OCI-LY1 (cell line): ENCODE measurements around the gene CR1.

ENCODE experiments used
- H2AFZ ChIP-seq: fragments of 200-600 bp; sonication (generic), shearing (Covaris generic); 2 replicates; pipeline ENCODE4 v1.6.0; 2014; ENCODE audit warnings: antibody characterized with exemption, mild to moderate bottlenecking, low read length
- H3F3A ChIP-seq: fragments of 200-600 bp; sonication (generic), shearing (Covaris generic); 2 replicates; pipeline ENCODE4 v1.6.0; 2014; ENCODE audit warnings: mild to moderate bottlenecking, antibody characterized with exemption, low read length, moderate library complexity; ENCODE audit not compliant: insufficient read depth
- H3K27ac ChIP-seq: fragments of 200-600 bp; sonication (generic); 2 replicates; pipeline ENCODE4 v1.5.1; 2014; ENCODE audit warnings: low read length, mixed run types, mild to moderate bottlenecking, low read depth; ENCODE audit not compliant: poor library complexity, severe bottlenecking
- H3K27me3 ChIP-seq: fragments of 200-600 bp; sonication (generic); 2 replicates; pipeline ENCODE4 v1.6.0; 2014; ENCODE audit warnings: antibody characterized with exemption, mild to moderate bottlenecking, low read length, moderate library complexity; ENCODE audit not compliant: insufficient read depth
- H3K36me3 ChIP-seq: fragments of 200-600 bp; sonication (generic); 2 replicates; pipeline ENCODE4 v1.6.1; 2014; ENCODE audit warnings: mild to moderate bottlenecking, antibody characterized with exemption, low read length, moderate library complexity, mixed read lengths; ENCODE audit not compliant: insufficient read depth
- H3K4me1 ChIP-seq: fragments of 200-600 bp; sonication (generic); 2 replicates; pipeline ENCODE4 v1.5.1; 2014; ENCODE audit warnings: mild to moderate bottlenecking, low read length, moderate library complexity; ENCODE audit not compliant: insufficient read depth, severe bottlenecking
- H3K4me2 ChIP-seq: fragments of 200-600 bp; sonication (generic), shearing (Covaris generic); 2 replicates; pipeline ENCODE4 v1.6.1; 2014; ENCODE audit warnings: low read length
- H3K4me3 ChIP-seq: fragments of 200-600 bp; sonication (generic); 2 replicates; pipeline ENCODE4 v1.5.1; 2014; ENCODE audit warnings: low read length, low read depth, mild to moderate bottlenecking, mixed read lengths; ENCODE audit not compliant: poor library complexity, severe bottlenecking
- H3K79me2 ChIP-seq: fragments of 200-600 bp; shearing (Covaris generic); 2 replicates; pipeline ENCODE4 v1.6.1; 2016; ENCODE audit warnings: mixed run types, low read length, mixed read lengths; ENCODE audit not compliant: insufficient read depth
- H3K9ac ChIP-seq: fragments of 200-600 bp; sonication (generic), shearing (Covaris generic); 2 replicates; pipeline ENCODE4 v1.6.1; 2014; ENCODE audit warnings: mild to moderate bottlenecking, low read length, mixed read lengths
- H3K9me2 ChIP-seq: fragments of 200-600 bp; sonication (generic), shearing (Covaris generic); 2 replicates; pipeline ENCODE4 v1.6.1; 2014; ENCODE audit warnings: low read depth, mild to moderate bottlenecking, low read length, mixed read lengths
- H3K9me3 ChIP-seq: fragments of 200-600 bp; shearing (Covaris generic); 2 replicates; pipeline ENCODE4 v1.6.1; 2014; ENCODE audit warnings: low read length, mixed read lengths
- H4K20me1 ChIP-seq: fragments of 200-600 bp; sonication (generic), shearing (Covaris generic); 2 replicates; pipeline ENCODE4 v1.6.0; 2016; ENCODE audit warnings: mild to moderate bottlenecking, low read length; ENCODE audit not compliant: insufficient read depth
- CTCF ChIP-seq: fragments of 200-600 bp; sonication (generic), shearing (Covaris generic); IDR thresholded peaks from 2 replicates; pipeline ENCODE4 v1.5.1; 2017; ENCODE audit warnings: mild to moderate bottlenecking, antibody characterized with exemption, low read length, moderate library complexity, mixed read lengths
- EZH2 ChIP-seq: fragments of 200-600 bp; sonication (generic), shearing (Covaris generic); IDR thresholded peaks from 2 replicates; pipeline ENCODE4 v1.8.0; 2017; ENCODE audit warnings: borderline replicate concordance, mixed run types, mild to moderate bottlenecking, antibody characterized with exemption, low read length, moderate library complexity, mixed read lengths

CR1 gene

DNA sequence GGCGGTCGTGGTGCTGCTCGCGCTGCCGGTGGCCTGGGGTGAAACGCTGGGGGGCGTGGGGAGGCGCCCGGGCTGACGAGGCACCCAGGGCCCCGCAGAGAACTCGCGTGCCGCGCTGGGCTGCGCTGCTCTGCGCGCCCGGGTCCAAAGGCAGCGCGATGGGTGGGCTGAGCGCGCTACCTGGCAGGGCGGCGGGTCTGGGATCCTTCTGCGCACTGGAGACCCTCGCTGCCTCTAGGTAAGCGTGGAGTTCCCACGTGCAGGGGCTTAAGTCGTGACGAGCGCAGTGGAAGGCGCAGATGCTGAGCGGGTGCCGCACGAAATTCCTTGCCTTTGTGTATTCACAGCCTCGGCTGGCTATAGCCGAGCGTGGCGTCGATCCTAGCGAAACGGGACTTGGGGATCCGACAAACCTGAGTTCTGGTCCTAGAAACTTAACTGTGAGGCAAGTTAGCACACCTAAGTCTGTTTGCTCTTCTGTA lies 173.6 kb downstream of the CR1 start:
- Histone ChIP-seq H3F3A (no peaks in the 10 kb centered on the region), H3K4me3 (no peak overlapping the region), H3K36me3 (no peaks in the 10 kb centered on the region), H3K9me2 (no peaks in the 10 kb centered on the region), H3K4me1 (no peaks in the 10 kb centered on the region), H2AFZ (no peak overlapping the region), H3K79me2 (no peaks in the 10 kb centered on the region), H3K9me3 (no peaks in the 10 kb centered on the region), H3K4me2 (no peak overlapping the region), H3K27ac (no peak overlapping the region), H3K9ac (no peak overlapping the region), H3K27me3 (no peaks in the 10 kb centered on the region), H4K20me1 (no peaks in the 10 kb centered on the region)
- no peak for TF ChIP-seq CTCF
- TF ChIP-seq EZH2, result no peak

- no peak overlapping the region for H3K4me2 ChIP-seq
- H4K20me1 ChIP-seq, result no peaks in the 10 kb centered on the region
- H3K27ac ChIP-seq, result no peak overlapping the region
These were observed 174.2 kb downstream of the CR1 start for GRCh38 chr1:207670192-207670591.

GRCh38 chr1:207670997-207671396 lies 175.0 kb downstream of the CR1 start:
- Histone ChIP-seq H3F3A (no peaks in the 10 kb centered on the region), H3K36me3 (no peaks in the 10 kb centered on the region), H3K4me3 (no peak overlapping the region), H3K79me2 (no peaks in the 10 kb centered on the region), H3K27me3 (no peaks in the 10 kb centered on the region), H3K27ac (no peak overlapping the region), H2AFZ (no peak overlapping the region), H3K9me3 (no peaks in the 10 kb centered on the region), H3K4me1 (no peaks in the 10 kb centered on the region), H3K9ac (no peak overlapping the region), H3K4me2 (no peak overlapping the region), H4K20me1 (no peaks in the 10 kb centered on the region), H3K9me2 (no peaks in the 10 kb centered on the region)
- TF ChIP-seq CTCF (no peak), EZH2 (no peak)

More at GRCh38 chr1:207670192-207670591, 174.2 kb downstream of the CR1 start:
- H3F3A ChIP-seq, result no peaks in the 10 kb centered on the region
- no peak overlapping the region for H3K9ac ChIP-seq
- no peak overlapping the region for H3K4me3 ChIP-seq
- H2AFZ ChIP-seq, result no peak overlapping the region
- TF ChIP-seq CTCF, result no peak
- no peak for TF ChIP-seq EZH2
- H3K9me3 ChIP-seq, result no peaks in the 10 kb centered on the region
- H3K27me3 ChIP-seq, result no peaks in the 10 kb centered on the region
- no peaks in the 10 kb centered on the region for H3K79me2 ChIP-seq
- no peaks in the 10 kb centered on the region for H3K36me3 ChIP-seq
- no peaks in the 10 kb centered on the region for H3K9me2 ChIP-seq
- H3K4me1 ChIP-seq, result no peaks in the 10 kb centered on the region
